LoVo (cell line): ENCODE results near the gene CPSF3.
A peak's percentile ranks its signal among the peaks of the same experiment; 100 is the strongest.
"Not testable (repeated sequence)": the region's sequence is repeated elsewhere in the genome, so short reads cannot be mapped to it uniquely, and the experiment has no call there.

Experiments
- DNase-seq: peaks from one replicate; pipeline ENCODE4 v3.0.0-alpha.2; 2016; ENCODE audit warnings: low spot score

Gene CPSF3

GRCh38 chr2:9466147-9466683 is 42.8 kb downstream of the CPSF3 start:
- no peak for DNase-seq

- no peak for DNase-seq
Measured at GRCh38 chr2:9467687-9468086, 44.2 kb downstream of the CPSF3 start.

GRCh38 chr2:9471206-9471605 is 47.8 kb downstream of the CPSF3 start:
- DNase-seq = no peak

- no peak for DNase-seq
Measured at GRCh38 chr2:9472511-9472910, 49.1 kb downstream of the CPSF3 start.

- DNase-seq = peak; percentile 61
Measured at GRCh38 chr2:9473308-9473984, 50.0 kb downstream of the CPSF3 start.

GRCh38 chr2:9473985-9474360 is 50.5 kb downstream of the CPSF3 start:
- no peak for DNase-seq

GRCh38 chr2:9474361-9475057 is 51.1 kb downstream of the CPSF3 start, which contains the start of gene IAH1:
Gene IAH1, plus strand, starts transcription at chr2:9474551. Its CDS starts 16 bp downstream, at chr2:9474567.
- DNase-seq = peak; percentile 64

- DNase-seq = no peak
Measured at GRCh38 chr2:9477914-9478313, 54.5 kb downstream of the CPSF3 start.

GRCh38 chr2:9478526-9478925 is 55.1 kb downstream of the CPSF3 start:
- DNase-seq = no peak

- no peak for DNase-seq
Measured at GRCh38 chr2:9480157-9480556, 56.7 kb downstream of the CPSF3 start.

GRCh38 chr2:9483107-9483506 is 59.7 kb downstream of the CPSF3 start:
- DNase-seq = no peak

- no peak for DNase-seq
Measured at GRCh38 chr2:9484533-9484932, 61.1 kb downstream of the CPSF3 start.

- no peak for DNase-seq
Measured at GRCh38 chr2:9488583-9489547, 65.4 kb downstream of the CPSF3 start.

- DNase-seq = no peak
Measured at GRCh38 chr2:9490789-9491188, 67.3 kb downstream of the CPSF3 start.

GRCh38 chr2:9492927-9493326 is 69.5 kb downstream of the CPSF3 start:
- DNase-seq = no peak

- DNase-seq = no peak
Measured at GRCh38 chr2:9493478-9493877, 70.0 kb downstream of the CPSF3 start.

- no peak for DNase-seq
Measured at GRCh38 chr2:9494081-9494480, 70.6 kb downstream of the CPSF3 start.

GRCh38 chr2:9497017-9497416 is 73.6 kb downstream of the CPSF3 start:
- no peak for DNase-seq

- DNase-seq = no peak
Measured at GRCh38 chr2:9498210-9498609, 74.8 kb downstream of the CPSF3 start.

GRCh38 chr2:9508931-9509330 is 85.5 kb downstream of the CPSF3 start:
- DNase-seq = no peak

GRCh38 chr2:9513946-9514345 is 90.5 kb downstream of the CPSF3 start:
- DNase-seq = not testable (repeated sequence)

- no peak for DNase-seq
Measured at GRCh38 chr2:9517118-9517782, 93.8 kb downstream of the CPSF3 start.
